HL-60/S4 treated with retinoic acid at 250 ng/mL for 4 days and 3 days (cell line): Measurements from ENCODE around the gene JAKMIP1.

Source experiments
- in situ Hi-C: fragments of 300-500 bp; cut with MboI; formaldehyde crosslinking; loops from 2 replicates; pipeline ENCODE4 v1.7.0; 2022; ENCODE audit warnings: low sequenced_read_pairs

The JAKMIP1 gene

GRCh38 chr4:6123116-6123515, 77.2 kb downstream of the JAKMIP1 start:
- in situ Hi-C loops = no loop called here

GRCh38 chr4:6122496-6122895, 77.9 kb downstream of the JAKMIP1 start:
- in situ Hi-C loops = no loop called here

GRCh38 chr4:6121941-6122340, 78.4 kb downstream of the JAKMIP1 start:
- in situ Hi-C loops = no loop called here

GRCh38 chr4:6121276-6121850, 79.0 kb downstream of the JAKMIP1 start:
- in situ Hi-C loops = no loop called here

GRCh38 chr4:6120361-6120760, 80.0 kb downstream of the JAKMIP1 start:
- in situ Hi-C loops = no loop called here

GRCh38 chr4:6119507-6120020, 80.8 kb downstream of the JAKMIP1 start:
- in situ Hi-C loops = no loop called here

- in situ Hi-C loops = no loop called here
Observed at GRCh38 chr4:6118201-6118600, 82.1 kb downstream of the JAKMIP1 start.

- in situ Hi-C loops = no loop called here
Observed at GRCh38 chr4:6116696-6117285, 83.6 kb downstream of the JAKMIP1 start.

GRCh38 chr4:6115746-6116586, 84.4 kb downstream of the JAKMIP1 start:
- in situ Hi-C loops = no loop called here

- in situ Hi-C loops = no loop called here
Observed at GRCh38 chr4:6115342-6115741, 85.0 kb downstream of the JAKMIP1 start.

- in situ Hi-C loops = no loop called here
Observed at GRCh38 chr4:6114601-6115000, 85.7 kb downstream of the JAKMIP1 start.

- in situ Hi-C loops = no loop called here
Observed at GRCh38 chr4:6114181-6114580, 86.2 kb downstream of the JAKMIP1 start.

- in situ Hi-C loops = no loop called here
Observed at GRCh38 chr4:6113641-6114040, 86.7 kb downstream of the JAKMIP1 start.

GRCh38 chr4:6112606-6113290, 87.6 kb downstream of the JAKMIP1 start:
- in situ Hi-C loops = no loop called here

- in situ Hi-C loops = no loop called here
Observed at GRCh38 chr4:6111354-6111960, 88.9 kb downstream of the JAKMIP1 start.

- in situ Hi-C loops = no loop called here
Observed at GRCh38 chr4:6110681-6111353, 89.5 kb downstream of the JAKMIP1 start.

GRCh38 chr4:6109842-6110560, 90.3 kb downstream of the JAKMIP1 start:
- in situ Hi-C loops = no loop called here

- in situ Hi-C loops = no loop called here
Observed at GRCh38 chr4:6107886-6108285, 92.5 kb downstream of the JAKMIP1 start.

GRCh38 chr4:6107114-6107791, 93.1 kb downstream of the JAKMIP1 start:
- in situ Hi-C loops = no loop called here
